GM12878 (cell line): ENCODE data around the gene HLA-DMA. TPM values are rescaled to one million over a fixed set of nuclear protein-coding genes. Genes with fewer than 3 reads are reported as not detected.

Experiments used
- BCLAF1 ChIP-seq: fragments of 450-650 bp; IDR thresholded peaks from 2 replicates; pipeline ENCODE4 v1.6.1; 2017; ENCODE audit warnings: antibody characterized with exemption, mild to moderate bottlenecking, moderate library complexity
- E4F1 ChIP-seq: fragments of 450-650 bp; IDR thresholded peaks from 2 replicates; pipeline ENCODE4 v1.6.1; 2018; ENCODE audit warnings: borderline replicate concordance, mild to moderate bottlenecking; ENCODE audit not compliant: partially characterized antibody
- EGR1 ChIP-seq, 2 experiments: IDR thresholded peaks; 1 replicate in 1 of 2; 2 replicates in 1 of 2; pipeline ENCODE4 v1.6.1; 2011 to 2012; ENCODE audit warnings: low read depth in 2 of 2, low read length in 2 of 2, borderline replicate concordance in 1 of 2, mild to moderate bottlenecking in 1 of 2, moderate library complexity in 1 of 2
- IRF4 ChIP-seq: IDR thresholded peaks from 2 replicates; pipeline ENCODE4 v1.6.1; 2011; ENCODE audit warnings: low read depth, low read length
- MXI1 ChIP-seq: fragments of 150-350 bp; IDR thresholded peaks from 2 replicates; pipeline ENCODE4 v1.6.1; 2011; ENCODE audit warnings: low read depth, mild to moderate bottlenecking, inconsistent platforms, low read length, improper control_type of control experiment
- SMARCA5 ChIP-seq: fragments of 450-650 bp; IDR thresholded peaks from 2 replicates; pipeline ENCODE4 v1.6.1; 2017; ENCODE audit warnings: mild to moderate bottlenecking
- TCF12 ChIP-seq: IDR thresholded peaks from 2 replicates; pipeline ENCODE4 v1.6.1; 2011; ENCODE audit warnings: low read depth, mild to moderate bottlenecking, low read length
- ZNF622 ChIP-seq: fragments of 450-650 bp; IDR thresholded peaks from 2 replicates; pipeline ENCODE4 v1.6.1; 2017; ENCODE audit warnings: mild to moderate bottlenecking, inconsistent platforms
- polyA plus RNA-seq, 11 experiments: library from polyadenylated mRNA; depleted of rRNA in 4 of 11; unstranded in 6 of 11; stranded (reverse) in 5 of 11; fragments of >200 nt; fragmentation: Nextera tagmentation in 4 of 11; fragmentation: Illumina TruSeq in 1 of 11; extraction: Ambion mirVana in 4 of 11; extraction: Trizol in 1 of 11; gene quantifications; 1 replicate in 1 of 11; 2 replicates in 10 of 11; pipeline versions ENCODE4 v1.2.1 to v1.2.3, GENCODE V29; 2011 to 2016; ENCODE audit warnings: inconsistent platforms in 2 of 11, missing spikeins in 2 of 11, low read depth in 1 of 11
- total RNA-seq, 4 experiments: library from RNA; depleted of rRNA in 3 of 4; stranded (reverse); fragments of >200 nt in 3 of 4; fragmentation: Illumina TruSeq in 1 of 4; extraction: Trizol in 1 of 4; gene quantifications; 2 replicates each; pipeline versions ENCODE4 v1.2.1 to v1.2.3, GENCODE V29; 2013 to 2021
- TF ChIP-seq, protein P1 (sequence below): fragments of 450-650 bp; IDR thresholded peaks from 2 replicates; pipeline ENCODE4 v1.6.1; 2017; ENCODE audit warnings: low read depth, mild to moderate bottlenecking, moderate library complexity
- TF ChIP-seq, protein P2 (sequence below): fragments of 450-650 bp; IDR thresholded peaks from 2 replicates; pipeline ENCODE4 v1.6.1; 2017; ENCODE audit warnings: mild to moderate bottlenecking, moderate library complexity
- TF ChIP-seq, protein P3 (sequence below): IDR thresholded peaks from 2 replicates; pipeline ENCODE4 v1.6.1; 2012; ENCODE audit warnings: low read length, inconsistent platforms

The HLA-DMA gene
- total and polyA plus RNA-seq, 10 of the 15 experiments (the other 5 are each of a cell fraction or from before 2014, with no cell fraction given) = 177 to 552 (median 309) TPM

DNA sequence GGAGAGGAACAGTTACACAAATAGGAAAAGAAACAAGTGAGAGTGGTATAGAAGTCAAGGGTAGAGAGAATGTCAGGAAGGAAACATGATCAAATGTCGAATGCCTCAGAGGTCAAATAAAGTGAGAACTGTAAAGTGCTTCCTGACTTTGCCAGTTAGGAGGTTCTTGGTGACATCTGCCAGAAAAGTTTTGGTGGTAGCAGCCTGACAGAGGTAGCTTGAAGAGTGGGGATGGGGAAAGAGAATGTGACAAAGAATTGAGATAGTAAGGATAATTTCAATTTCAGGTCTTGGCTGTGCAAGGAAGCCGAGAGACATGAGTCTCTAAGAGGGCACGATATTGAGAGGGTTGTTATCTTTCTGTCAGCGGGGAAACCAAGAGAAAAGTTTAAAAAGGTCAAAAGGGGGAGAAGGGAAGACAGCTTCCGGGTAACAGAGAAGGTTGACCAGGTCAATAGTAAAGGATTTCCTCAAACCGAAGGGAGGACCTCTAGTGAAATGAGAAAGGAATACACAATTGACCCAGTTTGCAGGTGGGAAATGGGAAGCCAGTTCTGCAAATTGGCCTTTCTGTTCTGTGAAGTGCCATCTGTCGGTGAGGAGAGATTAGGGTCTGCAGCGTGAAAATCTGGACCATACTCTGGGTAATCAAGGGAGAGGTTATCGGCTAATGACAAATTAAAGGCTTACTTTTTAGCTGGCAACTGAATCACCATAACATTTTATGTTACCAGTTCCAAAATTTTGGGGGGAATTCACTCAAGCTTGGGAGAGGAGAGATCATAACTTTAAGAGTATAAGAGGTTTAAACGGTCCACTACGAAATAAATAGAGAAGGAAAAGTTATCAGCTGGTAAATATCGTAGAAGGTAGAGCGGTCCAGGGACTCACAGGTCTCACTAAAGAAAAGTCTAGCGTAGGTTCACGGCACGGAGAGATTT, 14.5 kb upstream of the HLA-DMA start (continued):
- TF ChIP-seq, protein P1, sequence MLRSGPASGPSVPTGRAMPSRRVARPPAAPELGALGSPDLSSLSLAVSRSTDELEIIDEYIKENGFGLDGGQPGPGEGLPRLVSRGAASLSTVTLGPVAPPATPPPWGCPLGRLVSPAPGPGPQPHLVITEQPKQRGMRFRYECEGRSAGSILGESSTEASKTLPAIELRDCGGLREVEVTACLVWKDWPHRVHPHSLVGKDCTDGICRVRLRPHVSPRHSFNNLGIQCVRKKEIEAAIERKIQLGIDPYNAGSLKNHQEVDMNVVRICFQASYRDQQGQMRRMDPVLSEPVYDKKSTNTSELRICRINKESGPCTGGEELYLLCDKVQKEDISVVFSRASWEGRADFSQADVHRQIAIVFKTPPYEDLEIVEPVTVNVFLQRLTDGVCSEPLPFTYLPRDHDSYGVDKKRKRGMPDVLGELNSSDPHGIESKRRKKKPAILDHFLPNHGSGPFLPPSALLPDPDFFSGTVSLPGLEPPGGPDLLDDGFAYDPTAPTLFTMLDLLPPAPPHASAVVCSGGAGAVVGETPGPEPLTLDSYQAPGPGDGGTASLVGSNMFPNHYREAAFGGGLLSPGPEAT = no peak
- TF ChIP-seq EGR1 (IDR thresholded peaks at IDR 0.05; ENCODE audit: borderline replicate concordance in 1 of 2, low read depth in 2 of 2, low read length in 2 of 2) (no peak), SMARCA5 (peak; percentile 76; the same call in 1 of the 2 replicates), TCF12 (no peak), IRF4 (no peak), MXI1 (no peak), ZNF622 (no peak), E4F1 (no peak), BCLAF1 (no peak)
- TF ChIP-seq, protein P2, sequence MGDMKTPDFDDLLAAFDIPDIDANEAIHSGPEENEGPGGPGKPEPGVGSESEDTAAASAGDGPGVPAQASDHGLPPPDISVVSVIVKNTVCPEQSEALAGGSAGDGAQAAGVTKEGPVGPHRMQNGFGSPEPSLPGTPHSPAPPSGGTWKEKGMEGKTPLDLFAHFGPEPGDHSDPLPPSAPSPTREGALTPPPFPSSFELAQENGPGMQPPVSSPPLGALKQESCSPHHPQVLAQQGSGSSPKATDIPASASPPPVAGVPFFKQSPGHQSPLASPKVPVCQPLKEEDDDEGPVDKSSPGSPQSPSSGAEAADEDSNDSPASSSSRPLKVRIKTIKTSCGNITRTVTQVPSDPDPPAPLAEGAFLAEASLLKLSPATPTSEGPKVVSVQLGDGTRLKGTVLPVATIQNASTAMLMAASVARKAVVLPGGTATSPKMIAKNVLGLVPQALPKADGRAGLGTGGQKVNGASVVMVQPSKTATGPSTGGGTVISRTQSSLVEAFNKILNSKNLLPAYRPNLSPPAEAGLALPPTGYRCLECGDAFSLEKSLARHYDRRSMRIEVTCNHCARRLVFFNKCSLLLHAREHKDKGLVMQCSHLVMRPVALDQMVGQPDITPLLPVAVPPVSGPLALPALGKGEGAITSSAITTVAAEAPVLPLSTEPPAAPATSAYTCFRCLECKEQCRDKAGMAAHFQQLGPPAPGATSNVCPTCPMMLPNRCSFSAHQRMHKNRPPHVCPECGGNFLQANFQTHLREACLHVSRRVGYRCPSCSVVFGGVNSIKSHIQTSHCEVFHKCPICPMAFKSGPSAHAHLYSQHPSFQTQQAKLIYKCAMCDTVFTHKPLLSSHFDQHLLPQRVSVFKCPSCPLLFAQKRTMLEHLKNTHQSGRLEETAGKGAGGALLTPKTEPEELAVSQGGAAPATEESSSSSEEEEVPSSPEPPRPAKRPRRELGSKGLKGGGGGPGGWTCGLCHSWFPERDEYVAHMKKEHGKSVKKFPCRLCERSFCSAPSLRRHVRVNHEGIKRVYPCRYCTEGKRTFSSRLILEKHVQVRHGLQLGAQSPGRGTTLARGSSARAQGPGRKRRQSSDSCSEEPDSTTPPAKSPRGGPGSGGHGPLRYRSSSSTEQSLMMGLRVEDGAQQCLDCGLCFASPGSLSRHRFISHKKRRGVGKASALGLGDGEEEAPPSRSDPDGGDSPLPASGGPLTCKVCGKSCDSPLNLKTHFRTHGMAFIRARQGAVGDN = no peak; the same call in 1 of the 2 replicates
- TF ChIP-seq, protein P3, sequence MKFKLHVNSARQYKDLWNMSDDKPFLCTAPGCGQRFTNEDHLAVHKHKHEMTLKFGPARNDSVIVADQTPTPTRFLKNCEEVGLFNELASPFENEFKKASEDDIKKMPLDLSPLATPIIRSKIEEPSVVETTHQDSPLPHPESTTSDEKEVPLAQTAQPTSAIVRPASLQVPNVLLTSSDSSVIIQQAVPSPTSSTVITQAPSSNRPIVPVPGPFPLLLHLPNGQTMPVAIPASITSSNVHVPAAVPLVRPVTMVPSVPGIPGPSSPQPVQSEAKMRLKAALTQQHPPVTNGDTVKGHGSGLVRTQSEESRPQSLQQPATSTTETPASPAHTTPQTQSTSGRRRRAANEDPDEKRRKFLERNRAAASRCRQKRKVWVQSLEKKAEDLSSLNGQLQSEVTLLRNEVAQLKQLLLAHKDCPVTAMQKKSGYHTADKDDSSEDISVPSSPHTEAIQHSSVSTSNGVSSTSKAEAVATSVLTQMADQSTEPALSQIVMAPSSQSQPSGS = no peak
